IMR-90 (cell line): ENCODE measurements around the gene ZNF157. TPM values are rescaled to one million over a fixed set of nuclear protein-coding genes. Genes with fewer than 3 reads are reported as not detected.

Experiments used
- ATAC-seq: fragments of 200-7000 bp; cut with Tn5 transposase; 2 replicates; pipeline ENCODE4 v1.9.1; 2020; ENCODE audit warnings: low read depth, mild to moderate bottlenecking, moderate library complexity
- BruUV-seq: library from RNA; stranded (reverse); fragments of 400-500 nt; replicated peaks from 2 replicates; lab custom pipeline; 2021; lab: Mats Ljungman, UMichigan
- CTCF ChIA-PET: fragments of 300-600 bp; formaldehyde crosslinking; extraction: SDS; loops from one replicate; lab custom pipeline; 2021; ENCODE audit warnings: antibody characterized with exemption; lab: Yijun Ruan, JAX
- POLR2A ChIA-PET: fragments of 300-600 bp; sonication (Branson Sonifier 250); formaldehyde crosslinking; loops from one replicate; lab custom pipeline; 2022; ENCODE audit warnings: antibody characterized with exemption; ENCODE audit not compliant: unreplicated experiment; lab: Charles Lee
- DNase-seq: peaks from one replicate; pipeline ENCODE4 v3.0.0; 2013
- H2AFZ ChIP-seq: replicated peaks from 2 replicates; pipeline ENCODE3; 2013; ENCODE audit warnings: low read length, mild to moderate bottlenecking; ENCODE audit not compliant: poor library complexity
- H2AK5ac ChIP-seq: 2 replicates; pipeline ENCODE4 v1.6.1; 2013; ENCODE audit warnings: low read depth, low read length, inconsistent platforms
- H2AK9ac ChIP-seq: replicated peaks from 2 replicates; pipeline ENCODE3; 2013; ENCODE audit warnings: mild to moderate bottlenecking, low read depth, low read length, moderate library complexity; ENCODE audit not compliant: poor library complexity
- H2BK120ac ChIP-seq: 2 replicates; pipeline ENCODE4 v1.6.1; 2013; ENCODE audit warnings: low read depth, low read length, inconsistent platforms
- H2BK15ac ChIP-seq: 3 replicates; pipeline ENCODE4 v1.6.1; 2013; ENCODE audit warnings: low read depth, low read length, inconsistent platforms
- H2BK20ac ChIP-seq: 2 replicates; pipeline ENCODE4 v1.6.1; 2013; ENCODE audit warnings: low read depth, mild to moderate bottlenecking, inconsistent platforms, low read length, moderate library complexity
- H2BK5ac ChIP-seq: 2 replicates; pipeline ENCODE4 v1.6.1; 2013; ENCODE audit warnings: mild to moderate bottlenecking, low read depth, low read length, inconsistent platforms; ENCODE audit not compliant: poor library complexity, severe bottlenecking
- H3K14ac ChIP-seq: replicated peaks from 2 replicates; pipeline ENCODE4 v1.6.1; 2013; ENCODE audit warnings: low read depth, low read length, inconsistent platforms
- H3K18ac ChIP-seq: 2 replicates; pipeline ENCODE4 v1.6.1; 2013; ENCODE audit warnings: low read depth, low read length, control low read depth
- H3K23ac ChIP-seq: 2 replicates; pipeline ENCODE4 v1.6.1; 2013; ENCODE audit warnings: low read depth, low read length, inconsistent platforms
- H3K27ac ChIP-seq: 2 replicates; pipeline ENCODE4 v1.5.1; 2013; ENCODE audit warnings: mild to moderate bottlenecking, control low read depth, low read length; ENCODE audit not compliant: insufficient read depth
- H3K27me3 ChIP-seq: 2 replicates; pipeline ENCODE4 v1.6.1; 2013; ENCODE audit warnings: low read length; ENCODE audit not compliant: control insufficient read depth, insufficient read depth
- H3K36me3 ChIP-seq: 2 replicates; pipeline ENCODE4 v1.6.1; 2013; ENCODE audit warnings: low read length, mixed read lengths; ENCODE audit not compliant: control insufficient read depth, insufficient read depth
- H3K4ac ChIP-seq: 2 replicates; pipeline ENCODE4 v1.6.1; 2013; ENCODE audit warnings: low read depth, low read length, inconsistent platforms
- H3K4me1 ChIP-seq: 2 replicates; pipeline ENCODE4 v1.6.1; 2013; ENCODE audit warnings: low read length, mixed read lengths; ENCODE audit not compliant: control insufficient read depth, insufficient read depth
- H3K4me2 ChIP-seq: 2 replicates; pipeline ENCODE4 v1.6.1; 2013; ENCODE audit warnings: low read depth, mild to moderate bottlenecking, control low read depth, low read length, moderate library complexity
- H3K4me3 ChIP-seq: 2 replicates; pipeline ENCODE4 v1.5.1; 2013; ENCODE audit warnings: low read depth, mild to moderate bottlenecking, control low read depth, low read length, moderate library complexity; ENCODE audit not compliant: insufficient read depth
- H3K56ac ChIP-seq: 2 replicates; pipeline ENCODE4 v1.6.1; 2013; ENCODE audit warnings: low read length, inconsistent platforms; ENCODE audit not compliant: insufficient read depth; ENCODE audit errors: extremely low read depth
- H3K79me1 ChIP-seq, 2 experiments: 2 replicates each; pipeline ENCODE4 v1.6.1; 2013; ENCODE audit warnings: low read length in 2 of 2, inconsistent platforms in 1 of 2, low read depth in 1 of 2
- H3K9ac ChIP-seq: 2 replicates; pipeline ENCODE4 v1.6.1; 2013; ENCODE audit warnings: low read depth, low read length, control low read depth
- H3K9me1 ChIP-seq: 2 replicates; pipeline ENCODE4 v1.6.1; 2013; ENCODE audit warnings: low read length, inconsistent platforms; ENCODE audit not compliant: insufficient read depth
- H3K9me3 ChIP-seq: 2 replicates; pipeline ENCODE4 v1.6.1; 2013; ENCODE audit warnings: low read length; ENCODE audit not compliant: control insufficient read depth, insufficient read depth
- H4K20me1 ChIP-seq: 2 replicates; pipeline ENCODE4 v1.6.1; 2013; ENCODE audit warnings: low read length, inconsistent platforms; ENCODE audit not compliant: insufficient read depth
- H4K5ac ChIP-seq: 2 replicates; pipeline ENCODE4 v1.6.1; 2013; ENCODE audit warnings: mild to moderate bottlenecking, low read depth, low read length, control low read depth
- H4K8ac ChIP-seq, 2 experiments: 2 replicates each; pipeline ENCODE4 v1.6.1; 2013; ENCODE audit warnings: low read depth in 2 of 2, low read length in 2 of 2, control low read depth in 1 of 2, inconsistent platforms in 1 of 2
- H4K91ac ChIP-seq: 2 replicates; pipeline ENCODE4 v1.6.1; 2013; ENCODE audit warnings: low read depth, low read length, inconsistent platforms; ENCODE audit not compliant: insufficient read depth
- CEBPB ChIP-seq: IDR thresholded peaks from 2 replicates; pipeline ENCODE4 v1.6.1; 2012; ENCODE audit warnings: low read depth, low read length, improper control_type of control experiment
- CHD1 ChIP-seq: IDR thresholded peaks from 2 replicates; pipeline ENCODE4 v1.6.1; 2012; ENCODE audit warnings: low read depth, low read length, improper control_type of control experiment
- FOS ChIP-seq: fragments of 150-350 bp; IDR thresholded peaks from 2 replicates; pipeline ENCODE4 v1.6.1; 2016; ENCODE audit warnings: low read depth, low read length
- MAFK ChIP-seq: IDR thresholded peaks from 2 replicates; pipeline ENCODE4 v1.6.1; 2012; ENCODE audit warnings: low read depth, low read length, improper control_type of control experiment
- MAZ ChIP-seq: IDR thresholded peaks from 2 replicates; pipeline ENCODE4 v1.6.1; 2012; ENCODE audit warnings: low read depth, mild to moderate bottlenecking, low read length, improper control_type of control experiment, moderate library complexity, borderline replicate concordance
- MXI1 ChIP-seq: IDR thresholded peaks from 2 replicates; pipeline ENCODE4 v1.6.1; 2012; ENCODE audit warnings: low read depth, mild to moderate bottlenecking, low read length, moderate library complexity, borderline replicate concordance
- RAD21 ChIP-seq: IDR thresholded peaks from 2 replicates; pipeline ENCODE4 v1.6.1; 2012; ENCODE audit warnings: low read length, improper control_type of control experiment
- RCOR1 ChIP-seq: IDR thresholded peaks from 2 replicates; pipeline ENCODE4 v1.6.1; 2012; ENCODE audit warnings: mild to moderate bottlenecking, low read length, improper control_type of control experiment; ENCODE audit not compliant: insufficient replicate concordance
- RFX5 ChIP-seq: IDR thresholded peaks from 2 replicates; pipeline ENCODE4 v1.8.0; 2012; ENCODE audit warnings: low read depth, mild to moderate bottlenecking, low read length, moderate library complexity
- SMC3 ChIP-seq: fragments of 150-350 bp; IDR thresholded peaks from 2 replicates; pipeline ENCODE4 v1.6.1; 2016; ENCODE audit warnings: low read depth, mild to moderate bottlenecking, antibody characterized with exemption, low read length, moderate library complexity
- WGBS, 2 experiments: methylation state at CpG; one replicate each; pipeline versions ENCODE4 v1.1.5 to v1.1.7; 2013; ENCODE audit warnings: missing lambda C conversion rate in 2 of 2; ENCODE audit not compliant: insufficient read length in 1 of 2; ENCODE audit errors: extremely low coverage in 2 of 2; 5-methylcytosine and 5-hydroxymethylcytosine counted together
- dilution Hi-C: fragments of 300-500 bp; cut with HindIII; formaldehyde crosslinking; loops from one replicate; pipeline ENCODE4 v1.14.3; 2018; ENCODE audit warnings: low sequenced_read_pairs; ENCODE audit not compliant: unreplicated experiment
- in situ Hi-C: fragments of 300-500 bp; cut with MboI; formaldehyde crosslinking; loops from 3 replicates; pipeline ENCODE4 v1.14.3; 2019; ENCODE audit warnings: low sequenced_read_pairs, inconsistent platforms, mixed read lengths
- intact Hi-C: fragments of 100-400 bp; cut with micrococcal nuclease; formaldehyde crosslinking; loops from 2 replicates; pipeline ENCODE4 v1.10.0; 2022
- polyA plus RNA-seq, 3 experiments: library from polyadenylated mRNA; depleted of rRNA; stranded (reverse); fragments of >200 nt; gene quantifications; 2 replicates each; pipeline ENCODE4 v1.2.3, GENCODE V29; 2012; ENCODE audit warnings: low replicate concordance in 1 of 3
- total RNA-seq: library from RNA; depleted of rRNA; stranded (reverse); fragments of >200 nt; gene quantifications from 2 replicates; pipeline ENCODE4 v1.2.3, GENCODE V29; 2012
- TF ChIP-seq, protein P1 (sequence below): fragments of 150-350 bp; IDR thresholded peaks from 2 replicates; pipeline ENCODE4 v1.6.1; 2017; ENCODE audit warnings: mild to moderate bottlenecking, antibody characterized with exemption, low read length, low read depth
- TF ChIP-seq, protein P2 (sequence below): fragments of 150-350 bp; IDR thresholded peaks from 2 replicates; pipeline ENCODE4 v1.6.1; 2016; ENCODE audit warnings: low read depth, mild to moderate bottlenecking, low read length, moderate library complexity, borderline replicate concordance

The ZNF157 gene
- total and polyA plus RNA-seq, 2 of the 4 experiments (the other 2 are of a cell fraction), result under 0.01 TPM; not detected in 1

DNA sequence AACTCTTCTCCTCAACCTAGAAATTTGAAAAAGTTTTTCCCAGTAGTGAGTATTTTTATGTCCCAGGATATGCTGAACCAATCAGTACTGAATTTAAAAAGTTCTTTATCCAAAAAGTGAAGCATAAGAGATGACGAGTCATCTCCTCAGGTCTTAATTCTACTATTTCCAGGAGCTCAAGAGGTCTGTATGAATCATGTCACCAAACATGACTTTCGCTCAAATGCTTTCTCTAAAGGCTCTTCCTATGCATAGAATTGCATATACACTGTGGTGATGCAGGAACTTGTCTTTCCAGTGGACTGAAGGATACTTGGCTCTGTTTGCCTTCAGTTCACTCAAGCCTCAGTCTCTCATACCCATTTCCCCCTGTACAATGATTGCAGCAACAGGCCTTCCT lies 76.6 kb downstream of the ZNF157 start:
- no peak overlapping the region for H3K56ac ChIP-seq
- H4K20me1 ChIP-seq, result no peaks in the 10 kb centered on the region
- H3K14ac ChIP-seq, result no peak overlapping the region
- H2BK120ac ChIP-seq, result no peak overlapping the region
- ChIA-PET CTCF (no interaction called here), POLR2A (no interaction called here)
- dilution Hi-C loops, result no loop called here
- H2AK5ac ChIP-seq, result no peak overlapping the region
- no TSS peak for BruUV-seq
- H3K4me3 ChIP-seq, result no peak overlapping the region
- no peaks in the 10 kb centered on the region for H3K9me1 ChIP-seq
- H3K4me1 ChIP-seq, result no peaks in the 10 kb centered on the region
- H3K9me3 ChIP-seq, result peaks cover 35% of the 10 kb centered on the region
- no peak overlapping the region for H3K4me2 ChIP-seq
- H4K91ac ChIP-seq, result no peak overlapping the region
- H3K36me3 ChIP-seq, result peaks cover 9% of the 10 kb centered on the region
- ATAC-seq, result no peak
- H4K5ac ChIP-seq, result no peak overlapping the region
- no peaks in the 10 kb centered on the region for H3K27me3 ChIP-seq
- WGBS, 2 experiments, result no CpG with 5 or more reads among the region's 2 CpGs
- DNase-seq, result no peak
- H2AFZ ChIP-seq, result no peak overlapping the region
- H4K8ac ChIP-seq, result no peak overlapping the region
- in situ Hi-C loops, result no loop called here
- no peak overlapping the region for H2BK15ac ChIP-seq
- no peak for TF ChIP-seq RCOR1
- TF ChIP-seq, protein P1, sequence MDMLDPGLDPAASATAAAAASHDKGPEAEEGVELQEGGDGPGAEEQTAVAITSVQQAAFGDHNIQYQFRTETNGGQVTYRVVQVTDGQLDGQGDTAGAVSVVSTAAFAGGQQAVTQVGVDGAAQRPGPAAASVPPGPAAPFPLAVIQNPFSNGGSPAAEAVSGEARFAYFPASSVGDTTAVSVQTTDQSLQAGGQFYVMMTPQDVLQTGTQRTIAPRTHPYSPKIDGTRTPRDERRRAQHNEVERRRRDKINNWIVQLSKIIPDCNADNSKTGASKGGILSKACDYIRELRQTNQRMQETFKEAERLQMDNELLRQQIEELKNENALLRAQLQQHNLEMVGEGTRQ, result no peak
- TF ChIP-seq CEBPB, result no peak
- no peak for TF ChIP-seq RFX5
- no peak for TF ChIP-seq SMC3
- TF ChIP-seq FOS, result no peak
- TF ChIP-seq MXI1, result no peak
- TF ChIP-seq, protein P2, sequence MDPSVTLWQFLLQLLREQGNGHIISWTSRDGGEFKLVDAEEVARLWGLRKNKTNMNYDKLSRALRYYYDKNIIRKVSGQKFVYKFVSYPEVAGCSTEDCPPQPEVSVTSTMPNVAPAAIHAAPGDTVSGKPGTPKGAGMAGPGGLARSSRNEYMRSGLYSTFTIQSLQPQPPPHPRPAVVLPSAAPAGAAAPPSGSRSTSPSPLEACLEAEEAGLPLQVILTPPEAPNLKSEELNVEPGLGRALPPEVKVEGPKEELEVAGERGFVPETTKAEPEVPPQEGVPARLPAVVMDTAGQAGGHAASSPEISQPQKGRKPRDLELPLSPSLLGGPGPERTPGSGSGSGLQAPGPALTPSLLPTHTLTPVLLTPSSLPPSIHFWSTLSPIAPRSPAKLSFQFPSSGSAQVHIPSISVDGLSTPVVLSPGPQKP, result no peak
- no peak for TF ChIP-seq MAFK
- no peak for TF ChIP-seq MAZ
- no peak for TF ChIP-seq RAD21
- TF ChIP-seq CHD1, result no peak
- H3K79me1 ChIP-seq, result no peaks in the 10 kb centered on the region
- intact Hi-C loops, result no loop called here
- no peak overlapping the region for H2AK9ac ChIP-seq
- H2BK5ac ChIP-seq, result no peak overlapping the region
- no peak overlapping the region for H3K18ac ChIP-seq
- no peak overlapping the region for H2BK20ac ChIP-seq
- H3K23ac ChIP-seq, result no peak overlapping the region
- no peak overlapping the region for H3K27ac ChIP-seq
- H3K4ac ChIP-seq, result no peak overlapping the region
- H3K9ac ChIP-seq, result no peak overlapping the region
